Activated CD8-positive, alpha-beta T cell treated with anti-CD3 and anti-CD28 coated beads for 36 hours (primary cell): Measurements from ENCODE around the gene HOXC4. TPM values are rescaled to one million over a fixed set of nuclear protein-coding genes. Genes with fewer than 3 reads are reported as not detected.
"Not testable (repeated sequence)": the region's sequence is repeated elsewhere in the genome, so short reads cannot be mapped to it uniquely, and the experiment has no call there.

Source experiments
- ATAC-seq: fragments of 200-7000 bp; cut with Tn5 transposase; one replicate; pipeline ENCODE4 v1.10.0; 2021; ENCODE audit warnings: mild to moderate bottlenecking, moderate library complexity
- CTCF ChIA-PET: fragments of 350-600 bp; sonication (Branson Sonifier 250); formaldehyde crosslinking; loops from one replicate; lab custom pipeline; 2021; ENCODE audit warnings: antibody characterized with exemption; lab: Charles Lee
- POLR2A ChIA-PET: fragments of 350-600 bp; sonication (Branson Sonifier 250); formaldehyde crosslinking; loops from one replicate; lab custom pipeline; 2021; ENCODE audit warnings: antibody characterized with exemption; lab: Charles Lee
- DNase-seq: peaks from one replicate; pipeline ENCODE4 v3.0.0-alpha.2; 2020
- H3K27ac Mint-ChIP-seq: one replicate; pipeline ENCODE4 v1.8.0; 2021; ENCODE audit warnings: mild to moderate bottlenecking, mixed read lengths
- H3K27me3 Mint-ChIP-seq: one replicate; pipeline ENCODE4 v1.8.0; 2021; ENCODE audit warnings: mixed read lengths
- H3K36me3 Mint-ChIP-seq: one replicate; pipeline ENCODE4 v1.8.0; 2021; ENCODE audit warnings: low read depth, mixed read lengths
- H3K4me1 Mint-ChIP-seq: one replicate; pipeline ENCODE4 v1.8.0; 2021; ENCODE audit warnings: low read depth, mixed read lengths
- H3K4me3 Mint-ChIP-seq: one replicate; pipeline ENCODE4 v1.8.0; 2021; ENCODE audit warnings: mild to moderate bottlenecking, moderate library complexity, mixed read lengths
- H3K9me3 Mint-ChIP-seq: one replicate; pipeline ENCODE4 v1.8.0; 2021; ENCODE audit warnings: mixed read lengths
- CTCF ChIP-seq: fragments of 200-600 bp; IDR thresholded peaks from one replicate; pipeline ENCODE4 v1.8.0; 2022; ENCODE audit warnings: antibody characterized with exemption, mild to moderate bottlenecking
- intact Hi-C: fragments of 100-400 bp; cut with micrococcal nuclease; formaldehyde crosslinking; loops from one replicate; pipeline ENCODE4 v1.10.0; 2022
- total RNA-seq, 2 experiments: library from RNA; stranded (reverse); gene quantifications; one replicate each; pipeline ENCODE4 v1.2.3, GENCODE V29; 2021

HOXC4 gene
- total RNA-seq, 2 experiments from 2014 or later: 0.89 to 1.2 TPM

GRCh38 chr12:54041097-54041690, 12.4 kb upstream of the HOXC4 start:
- CTCF ChIA-PET: interaction anchor here (1.0 to 2.1 kb wide), 5 partner anchors 9 to 150 kb away, joined by 4 to 11 read pairs (median 5); partner anchors contain the start of genes HOXC4 and HOXC5
- Mint-ChIP-seq H3K4me3 (no peak overlapping the region), H3K4me1 (peaks cover 8% of the 10 kb centered on the region), H3K27ac (no peak overlapping the region), H3K9me3 (no peaks in the 10 kb centered on the region), H3K27me3 (peaks cover 74% of the 10 kb centered on the region), H3K36me3 (no peaks in the 10 kb centered on the region)
- no peak for TF ChIP-seq CTCF
- no peak for ATAC-seq
- POLR2A ChIA-PET: interaction anchor here (0.7 kb wide), 1 partner anchor 157 kb away, joined by 3 read pairs; no protein-coding TSS in a partner anchor
- intact Hi-C loops: no loop called here
- no peak for DNase-seq

GRCh38 chr12:54042033-54042432, 11.6 kb upstream of the HOXC4 start:
- H3K27ac Mint-ChIP-seq, H3K36me3 Mint-ChIP-seq, H3K9me3 Mint-ChIP-seq, H3K4me3 Mint-ChIP-seq, CTCF ChIA-PET, ATAC-seq, POLR2A ChIA-PET, DNase-seq, intact Hi-C loops: not testable (repeated sequence)
- Mint-ChIP-seq H3K4me1 (peaks cover 11% of the 10 kb centered on the region), H3K27me3 (peaks cover 76% of the 10 kb centered on the region)

- H3K27me3 Mint-ChIP-seq: peaks cover 81% of the 10 kb centered on the region
- ChIA-PET POLR2A (no interaction called here), CTCF (interaction anchor here (0.6 to 2.9 kb wide), 3 partner anchors 10 to 38 kb away, joined by 4 to 11 read pairs (median 11); partner anchors contain the start of genes HOXC4 and HOXC5)
Observed at GRCh38 chr12:54042970-54043853, 10.4 kb upstream of the HOXC4 start.

DNA sequence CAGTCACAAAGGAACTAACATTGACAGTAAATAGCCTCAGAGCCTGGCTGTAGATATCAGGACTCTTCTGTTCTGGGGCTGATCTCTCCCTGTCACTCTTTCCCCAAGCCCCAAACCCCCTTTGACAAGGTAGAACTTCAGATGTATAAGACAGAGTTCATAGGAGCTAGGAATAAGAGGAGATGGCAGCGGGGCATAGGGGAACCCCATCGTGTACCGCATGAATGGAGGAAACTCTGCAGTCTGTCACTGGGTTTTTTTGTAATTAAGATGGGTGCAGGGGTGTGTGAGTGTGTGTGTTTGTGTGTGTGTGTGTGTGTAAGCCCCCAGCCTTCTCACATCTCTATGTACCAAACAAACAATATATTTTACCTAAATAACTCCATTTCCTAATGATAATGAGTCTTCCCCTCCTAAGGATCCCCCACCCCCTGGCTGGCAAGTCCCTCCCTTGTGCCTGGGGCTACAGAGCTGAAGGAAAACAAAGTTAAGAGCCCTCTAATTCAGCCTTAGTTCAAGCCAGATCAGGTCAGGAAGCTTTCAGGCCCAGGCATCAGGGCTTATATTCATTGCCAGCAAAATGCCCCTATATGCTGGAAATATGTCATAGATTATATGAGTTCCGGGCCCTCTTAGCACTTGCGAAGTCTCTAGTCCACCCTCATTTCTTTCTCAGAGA, 9.1 kb upstream of the HOXC4 start:
- Mint-ChIP-seq H3K4me1 (peaks cover 12% of the 10 kb centered on the region), H3K27me3 (peaks cover 82% of the 10 kb centered on the region), H3K36me3 (no peaks in the 10 kb centered on the region), H3K4me3 (no peak overlapping the region), H3K9me3 (no peaks in the 10 kb centered on the region), H3K27ac (no peak overlapping the region)
- DNase-seq (no peak), ATAC-seq (no peak)
- intact Hi-C loops: no loop called here
- POLR2A ChIA-PET: interaction anchor here (1.3 kb wide), 1 partner anchor 23 kb away, joined by 3 read pairs; no protein-coding TSS in a partner anchor
- CTCF ChIA-PET: interaction anchor here (0.7 to 2.9 kb wide), 9 partner anchors 9 to 298 kb away, joined by 3 to 11 read pairs (median 3); partner anchors contain the start of genes HOXC10, HOXC4 and HOXC5
- no peak for TF ChIP-seq CTCF

More at GRCh38 chr12:54042970-54043853, 10.4 kb upstream of the HOXC4 start:
- ATAC-seq: no peak
- TF ChIP-seq CTCF: no peak
- Mint-ChIP-seq H3K27ac (no peak overlapping the region), H3K9me3 (no peaks in the 10 kb centered on the region), H3K36me3 (no peaks in the 10 kb centered on the region), H3K4me1 (peaks cover 12% of the 10 kb centered on the region), H3K4me3 (no peak overlapping the region)
- intact Hi-C loops: no loop called here
- no peak for DNase-seq

DNA sequence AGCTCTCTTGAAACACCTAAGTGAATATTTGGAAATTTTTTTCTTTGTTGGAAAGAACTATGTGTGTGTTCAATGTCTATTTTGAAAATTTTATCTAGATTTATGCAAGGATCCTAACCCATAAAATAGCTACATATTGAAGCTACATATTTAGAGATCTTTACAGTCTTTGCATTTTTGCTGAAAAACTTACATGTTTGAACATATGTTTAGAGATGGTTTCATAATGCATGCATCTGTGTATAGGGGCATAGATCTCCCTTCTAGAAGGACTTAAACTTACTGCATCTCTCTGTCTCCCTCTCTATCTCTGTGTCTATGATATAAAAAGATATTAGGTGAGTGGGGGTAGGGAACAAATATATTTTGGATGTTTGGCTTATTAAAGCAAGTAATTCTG, 8.2 kb upstream of the HOXC4 start:
- Mint-ChIP-seq H3K4me3 (no peak overlapping the region), H3K27ac (no peak overlapping the region), H3K36me3 (no peaks in the 10 kb centered on the region), H3K9me3 (no peaks in the 10 kb centered on the region), H3K27me3 (peaks cover 85% of the 10 kb centered on the region), H3K4me1 (peaks cover 18% of the 10 kb centered on the region)
- TF ChIP-seq CTCF: no peak
- DNase-seq (no peak), ATAC-seq (no peak)
- POLR2A ChIA-PET: interaction anchor here (0.6 to 1.3 kb wide), 2 partner anchors 24 to 173 kb away, joined by 3 read pairs; no protein-coding TSS in a partner anchor
- CTCF ChIA-PET: interaction anchor here (0.8 to 2.9 kb wide), 8 partner anchors 8 to 299 kb away, joined by 3 to 11 read pairs (median 3); partner anchors contain the start of genes HOXC10, HOXC4 and HOXC5
- intact Hi-C loops: no loop called here
